ENCODE results near the gene SUFU. TPM values are rescaled to one million over a fixed set of nuclear protein-coding genes. Genes with fewer than 3 reads are reported as not detected.

The SUFU gene
- total and polyA plus RNA-seq, 4 donors: 3.5 to 14.8 (median 9.8) TPM

- Histone ChIP-seq H3K9me3 (ENCODE audit: control insufficient read depth in 4 of 4, insufficient read depth in 3 of 4, low read length in 3 of 4) (no peaks in the 10 kb centered on the region), H3K4me1 (ENCODE audit: control insufficient read depth in 5 of 5, insufficient read depth in 5 of 5, low read length in 5 of 5) (peaks cover 0 to 8% (median 2%) of the 10 kb centered on the region in 5 donors), H3K36me3 (ENCODE audit: control insufficient read depth in 4 of 4, insufficient read depth in 4 of 4, low read length in 4 of 4) (no peaks in the 10 kb centered on the region), H3K9ac (ENCODE audit: insufficient read depth in 1 of 2, low read length in 2 of 2) (no peak overlapping the region), H3K27ac (ENCODE audit: low read depth in 1 of 2, low read length in 1 of 2) (no peak overlapping the region), H3K4me3 (no peak overlapping the region), H3K27me3 (ENCODE audit: control insufficient read depth in 3 of 3, insufficient read depth in 3 of 3, low read length in 2 of 3) (no peaks in the 10 kb centered on the region)
- DNase-seq: no peak
- ATAC-seq (ENCODE audit: insufficient read depth, low FRiP score): no peak
- WGBS, 2 donors: 92 to 100% methylated on average over 1 of the region's 1 CpG
- no peak for TF ChIP-seq CTCF (IDR thresholded peaks at IDR 0.05; ENCODE audit: control extremely low read depth, extremely low read depth)
Observed at GRCh38 chr10:102586858-102587257, 83.1 kb downstream of the SUFU start.

GRCh38 chr10:102588875-102589274, 85.1 kb downstream of the SUFU start:
- 86 to 97% methylated on average over 1 of the region's 1 CpG for WGBS, 2 donors
- DNase-seq (no peak), ATAC-seq (ENCODE audit: insufficient read depth, low FRiP score) (no peak)

GRCh38 chr10:102593074-102593803, 89.5 kb downstream of the SUFU start:
- Histone ChIP-seq H3K36me3 (ENCODE audit: control insufficient read depth in 4 of 4, insufficient read depth in 4 of 4, low read length in 4 of 4) (peaks cover 0 to 17% (median 10%) of the 10 kb centered on the region in 4 donors), H3K27me3 (ENCODE audit: control insufficient read depth in 3 of 3, insufficient read depth in 3 of 3, low read length in 2 of 3) (no peaks in the 10 kb centered on the region), H3K27ac (ENCODE audit: low read depth in 1 of 2, low read length in 1 of 2) (no peak overlapping the region), H3K9me3 (ENCODE audit: control insufficient read depth in 4 of 4, insufficient read depth in 3 of 4, low read length in 3 of 4) (no peaks in the 10 kb centered on the region), H3K9ac (ENCODE audit: insufficient read depth in 1 of 2, low read length in 2 of 2) (no peak overlapping the region), H3K4me1 (ENCODE audit: control insufficient read depth in 5 of 5, insufficient read depth in 5 of 5, low read length in 5 of 5) (peaks cover 2 to 8% (median 5%) of the 10 kb centered on the region in 5 donors), H3K4me3 (no peak overlapping the region)
- TF ChIP-seq CTCF (IDR thresholded peaks at IDR 0.05; ENCODE audit: control extremely low read depth, extremely low read depth): no peak
- DNase-seq (no peak), ATAC-seq (ENCODE audit: insufficient read depth, low FRiP score) (no peak)
- 86 to 90% methylated on average over 6 of the region's 6 CpGs for WGBS, 2 donors

More at GRCh38 chr10:102588875-102589274, 85.1 kb downstream of the SUFU start:
- no peak overlapping the region for H3K27ac ChIP-seq (ENCODE audit: low read depth in 1 of 2, low read length in 1 of 2)
- H3K4me1 ChIP-seq (ENCODE audit: control insufficient read depth in 5 of 5, insufficient read depth in 5 of 5, low read length in 5 of 5): peaks cover 0 to 2% (median 0%) of the 10 kb centered on the region in 5 donors
- peaks cover 0 to 4% (median 3%) of the 10 kb centered on the region in 4 donors for H3K36me3 ChIP-seq (ENCODE audit: control insufficient read depth in 4 of 4, insufficient read depth in 4 of 4, low read length in 4 of 4)
- no peak overlapping the region for H3K9ac ChIP-seq (ENCODE audit: insufficient read depth in 1 of 2, low read length in 2 of 2)
- no peak overlapping the region for H3K4me3 ChIP-seq
- TF ChIP-seq CTCF (IDR thresholded peaks at IDR 0.05; ENCODE audit: control extremely low read depth, extremely low read depth): no peak
- H3K27me3 ChIP-seq (ENCODE audit: control insufficient read depth in 3 of 3, insufficient read depth in 3 of 3, low read length in 2 of 3): no peaks in the 10 kb centered on the region
- H3K9me3 ChIP-seq (ENCODE audit: control insufficient read depth in 4 of 4, insufficient read depth in 3 of 4, low read length in 3 of 4): no peaks in the 10 kb centered on the region

- H3K4me3 ChIP-seq: no peak overlapping the region
- ATAC-seq (ENCODE audit: insufficient read depth, low FRiP score) (no peak), DNase-seq (no peak)
- H3K4me1 ChIP-seq (ENCODE audit: control insufficient read depth in 5 of 5, insufficient read depth in 5 of 5, low read length in 5 of 5): peaks cover 2 to 9% (median 5%) of the 10 kb centered on the region in 5 donors
- no peaks in the 10 kb centered on the region for H3K9me3 ChIP-seq (ENCODE audit: control insufficient read depth in 4 of 4, insufficient read depth in 3 of 4, low read length in 3 of 4)
- no peak overlapping the region for H3K27ac ChIP-seq (ENCODE audit: low read depth in 1 of 2, low read length in 1 of 2)
- WGBS, 2 donors: 75 to 84% methylated on average over 6 of the region's 6 CpGs
- H3K27me3 ChIP-seq (ENCODE audit: control insufficient read depth in 3 of 3, insufficient read depth in 3 of 3, low read length in 2 of 3): no peaks in the 10 kb centered on the region
- peaks cover 0 to 17% (median 10%) of the 10 kb centered on the region in 4 donors for H3K36me3 ChIP-seq (ENCODE audit: control insufficient read depth in 4 of 4, insufficient read depth in 4 of 4, low read length in 4 of 4)
- no peak for TF ChIP-seq CTCF (IDR thresholded peaks at IDR 0.05; ENCODE audit: control extremely low read depth, extremely low read depth)
- H3K9ac ChIP-seq (ENCODE audit: insufficient read depth in 1 of 2, low read length in 2 of 2): no peak overlapping the region
Observed at GRCh38 chr10:102593804-102594079, 90.0 kb downstream of the SUFU start.

Data from lung (tissue), 12 donors.